Measurements from ENCODE around the gene FBXO11. TPM values are rescaled to one million over a fixed set of nuclear protein-coding genes. Genes with fewer than 3 reads are reported as not detected.

Gene FBXO11
- total RNA-seq, 2 experiments from 2014 or later, result 47.3 to 48.1 TPM

DNA sequence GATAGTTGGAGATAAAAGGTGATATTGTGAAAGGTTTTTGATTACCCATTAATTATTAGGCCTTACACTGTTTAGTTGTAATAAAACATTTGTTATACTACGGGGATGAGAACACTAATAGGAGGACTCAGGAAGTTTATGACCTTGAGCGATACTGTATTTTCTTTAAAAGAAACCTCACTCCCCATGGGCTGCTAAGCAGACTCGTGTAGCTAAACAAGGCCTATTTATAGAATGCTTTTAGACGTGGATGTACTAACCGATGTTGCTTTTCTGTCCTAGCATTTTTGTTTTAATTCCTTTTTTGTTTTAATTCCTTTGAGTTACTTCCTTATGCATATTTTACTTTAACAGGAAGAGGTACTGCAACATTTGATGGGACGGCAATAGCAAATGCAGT is 100.4 kb downstream of the FBXO11 start:
- Mint-ChIP-seq H3K36me3 (ENCODE audit: low read depth) (peaks cover 76% of the 10 kb centered on the region), H3K27ac (no peak overlapping the region), H3K4me1 (ENCODE audit: low read depth) (peaks cover 15% of the 10 kb centered on the region), H3K9me3 (peaks cover 8% of the 10 kb centered on the region), H3K27me3 (no peaks in the 10 kb centered on the region), H3K4me3 (no peak overlapping the region)
- ChIA-PET POLR2A (interaction anchor here (1.6 kb wide), 1 partner anchor 12 kb away, joined by 4 read pairs; no protein-coding TSS in a partner anchor), CTCF (no interaction called here)
- TF ChIP-seq, protein P1, sequence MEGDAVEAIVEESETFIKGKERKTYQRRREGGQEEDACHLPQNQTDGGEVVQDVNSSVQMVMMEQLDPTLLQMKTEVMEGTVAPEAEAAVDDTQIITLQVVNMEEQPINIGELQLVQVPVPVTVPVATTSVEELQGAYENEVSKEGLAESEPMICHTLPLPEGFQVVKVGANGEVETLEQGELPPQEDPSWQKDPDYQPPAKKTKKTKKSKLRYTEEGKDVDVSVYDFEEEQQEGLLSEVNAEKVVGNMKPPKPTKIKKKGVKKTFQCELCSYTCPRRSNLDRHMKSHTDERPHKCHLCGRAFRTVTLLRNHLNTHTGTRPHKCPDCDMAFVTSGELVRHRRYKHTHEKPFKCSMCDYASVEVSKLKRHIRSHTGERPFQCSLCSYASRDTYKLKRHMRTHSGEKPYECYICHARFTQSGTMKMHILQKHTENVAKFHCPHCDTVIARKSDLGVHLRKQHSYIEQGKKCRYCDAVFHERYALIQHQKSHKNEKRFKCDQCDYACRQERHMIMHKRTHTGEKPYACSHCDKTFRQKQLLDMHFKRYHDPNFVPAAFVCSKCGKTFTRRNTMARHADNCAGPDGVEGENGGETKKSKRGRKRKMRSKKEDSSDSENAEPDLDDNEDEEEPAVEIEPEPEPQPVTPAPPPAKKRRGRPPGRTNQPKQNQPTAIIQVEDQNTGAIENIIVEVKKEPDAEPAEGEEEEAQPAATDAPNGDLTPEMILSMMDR (IDR thresholded peaks at IDR 0.05), result no peak
- intact Hi-C loops (cut with micrococcal nuclease), result no loop called here
- ATAC-seq, result no peak
- no peak for DNase-seq

DNA sequence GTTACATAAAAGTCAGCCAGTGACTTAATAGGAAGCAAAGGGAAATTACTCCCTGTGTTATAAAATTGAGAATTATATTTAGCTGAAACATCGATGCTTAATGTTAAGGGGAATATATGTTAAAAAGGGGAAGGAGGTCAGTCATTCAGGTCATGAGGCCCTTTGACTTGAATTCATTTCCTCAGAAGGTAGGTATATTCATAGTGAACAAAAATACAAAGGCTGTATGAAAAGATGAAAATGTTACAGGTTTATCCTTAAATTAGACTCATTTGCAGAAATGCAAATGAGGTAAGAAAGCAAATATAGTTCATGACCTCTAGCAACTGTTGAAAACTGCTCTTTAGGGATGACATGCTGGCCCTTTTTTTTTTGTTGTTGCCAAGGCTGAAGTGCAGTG is 102.5 kb downstream of the FBXO11 start:
- TF ChIP-seq, protein P1 (IDR thresholded peaks at IDR 0.05), result no peak
- ATAC-seq, result no peak
- Mint-ChIP-seq H3K36me3 (ENCODE audit: low read depth) (peaks cover 89% of the 10 kb centered on the region), H3K9me3 (peaks cover 8% of the 10 kb centered on the region), H3K4me3 (no peak overlapping the region), H3K27me3 (no peaks in the 10 kb centered on the region), H3K27ac (no peak overlapping the region), H3K4me1 (ENCODE audit: low read depth) (peaks cover 8% of the 10 kb centered on the region)
- intact Hi-C loops (cut with micrococcal nuclease), result no loop called here
- POLR2A ChIA-PET, result interaction anchor here (1.6 to 2.8 kb wide), 2 partner anchors 9 to 20 kb away, joined by 3 to 15 read pairs; partner anchors contain the start of gene MSH6
- CTCF ChIA-PET, result interaction anchor here (0.6 kb wide), 1 partner anchor 742 kb away, joined by 3 read pairs; no protein-coding TSS in a partner anchor
- DNase-seq, result no peak

DNA sequence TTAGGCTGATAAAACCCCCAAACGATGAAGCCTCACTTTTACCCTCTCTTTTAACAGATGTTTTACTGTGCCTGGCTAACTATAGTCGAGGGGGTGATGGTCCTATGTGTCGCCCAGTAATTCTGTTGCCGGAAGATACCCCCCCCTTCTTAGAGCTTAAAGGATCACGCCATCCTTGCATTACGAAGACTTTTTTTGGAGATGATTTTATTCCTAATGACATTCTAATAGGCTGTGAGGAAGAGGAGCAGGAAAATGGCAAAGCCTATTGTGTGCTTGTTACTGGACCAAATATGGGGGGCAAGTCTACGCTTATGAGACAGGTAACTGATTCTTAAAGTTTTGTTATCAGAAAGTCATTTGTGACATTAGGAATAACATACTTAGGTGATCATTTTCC is 102.9 kb downstream of the FBXO11 start:
- TF ChIP-seq, protein P1 (IDR thresholded peaks at IDR 0.05), result no peak
- POLR2A ChIA-PET, result interaction anchor here (1.0 to 2.8 kb wide), 3 partner anchors 9 to 20 kb away, joined by 3 to 15 read pairs (median 3); partner anchors contain the start of gene MSH6
- DNase-seq, result no peak
- peaks cover 8% of the 10 kb centered on the region for H3K9me3 Mint-ChIP-seq
- intact Hi-C loops (cut with micrococcal nuclease), result no loop called here
- CTCF ChIA-PET, result no interaction called here
- H3K4me1 Mint-ChIP-seq (ENCODE audit: low read depth), result peaks cover 7% of the 10 kb centered on the region
- peaks cover 91% of the 10 kb centered on the region for H3K36me3 Mint-ChIP-seq (ENCODE audit: low read depth)
- no peak for ATAC-seq
- no peak overlapping the region for H3K27ac Mint-ChIP-seq
- H3K4me3 Mint-ChIP-seq, result no peak overlapping the region
- no peaks in the 10 kb centered on the region for H3K27me3 Mint-ChIP-seq

DNA sequence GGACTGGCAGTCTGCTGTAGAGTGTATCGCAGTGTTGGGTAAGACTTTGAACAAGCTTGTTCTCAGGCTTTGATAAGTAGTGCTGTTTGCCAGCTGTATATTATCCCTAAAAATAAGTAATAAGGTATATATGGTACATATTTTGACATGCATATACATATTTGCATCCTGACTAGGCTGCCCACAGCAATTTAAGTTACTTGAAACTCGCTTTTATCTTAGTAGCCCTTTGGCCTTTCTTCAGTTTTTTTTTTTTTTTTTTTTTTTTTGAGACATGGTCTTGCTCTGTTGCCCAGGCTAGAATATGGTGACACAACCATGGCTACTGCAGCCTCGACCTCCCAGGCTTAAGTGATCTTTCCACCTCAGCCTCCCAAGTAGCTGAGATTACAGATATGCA is 105.2 kb downstream of the FBXO11 start:
- CTCF ChIA-PET, result no interaction called here
- Mint-ChIP-seq H3K27me3 (no peaks in the 10 kb centered on the region), H3K4me3 (no peak overlapping the region), H3K9me3 (peaks cover 8% of the 10 kb centered on the region), H3K36me3 (ENCODE audit: low read depth) (peaks cover 89% of the 10 kb centered on the region), H3K27ac (no peak overlapping the region), H3K4me1 (ENCODE audit: low read depth) (no peaks in the 10 kb centered on the region)
- ATAC-seq (no peak), DNase-seq (no peak)
- TF ChIP-seq, protein P1 (IDR thresholded peaks at IDR 0.05), result no peak
- intact Hi-C loops (cut with micrococcal nuclease), result no loop called here
- POLR2A ChIA-PET, result interaction anchor here (1.1 to 1.8 kb wide), 3 partner anchors 8 to 109 kb away, joined by 3 to 4 read pairs (median 3); no protein-coding TSS in a partner anchor

DNA sequence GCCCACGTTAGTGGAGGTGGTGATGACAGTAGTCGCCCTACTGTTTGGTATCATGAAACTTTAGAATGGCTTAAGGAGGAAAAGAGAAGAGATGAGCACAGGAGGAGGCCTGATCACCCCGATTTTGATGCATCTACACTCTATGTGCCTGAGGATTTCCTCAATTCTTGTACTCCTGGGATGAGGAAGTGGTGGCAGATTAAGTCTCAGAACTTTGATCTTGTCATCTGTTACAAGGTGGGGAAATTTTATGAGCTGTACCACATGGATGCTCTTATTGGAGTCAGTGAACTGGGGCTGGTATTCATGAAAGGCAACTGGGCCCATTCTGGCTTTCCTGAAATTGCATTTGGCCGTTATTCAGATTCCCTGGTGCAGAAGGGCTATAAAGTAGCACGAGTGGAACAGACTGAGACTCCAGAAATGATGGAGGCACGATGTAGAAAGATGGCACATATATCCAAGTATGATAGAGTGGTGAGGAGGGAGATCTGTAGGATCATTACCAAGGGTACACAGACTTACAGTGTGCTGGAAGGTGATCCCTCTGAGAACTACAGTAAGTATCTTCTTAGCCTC is 107.2 kb downstream of the FBXO11 start:
- no peak for ATAC-seq
- POLR2A ChIA-PET, result interaction anchor here (2.1 kb wide), 1 partner anchor 15 kb away, joined by 14 read pairs; the partner anchor contains the start of gene MSH6
- TF ChIP-seq, protein P1 (IDR thresholded peaks at IDR 0.05), result no peak
- Mint-ChIP-seq H3K27ac (no peak overlapping the region), H3K27me3 (no peaks in the 10 kb centered on the region), H3K4me1 (ENCODE audit: low read depth) (no peaks in the 10 kb centered on the region), H3K9me3 (peaks cover 8% of the 10 kb centered on the region), H3K36me3 (ENCODE audit: low read depth) (peaks cover 82% of the 10 kb centered on the region), H3K4me3 (no peak overlapping the region)
- CTCF ChIA-PET, result no interaction called here
- intact Hi-C loops (cut with micrococcal nuclease), result no loop called here
- DNase-seq, result no peak

All from activated CD8-positive, alpha-beta T cell treated with anti-CD3 and anti-CD28 coated beads for 36 hours (primary cell).